ENCODE measurements around the gene PLEKHG4.

Gene PLEKHG4

GRCh38 chr16:67246081-67246755 is 33.1 kb upstream of the PLEKHG4 start:
- peak overlapping the region; percentile 76 for H3K4me3 ChIP-seq (ENCODE audit: control insufficient read depth, low read depth, low read length)
- peak; percentile 53 for TF ChIP-seq CTCF (IDR thresholded peaks at IDR 0.05; ENCODE audit: control insufficient read depth, insufficient read depth, low read depth, low read length, missing control alignments)
- DNase-seq (ENCODE audit: low read depth) = peak; percentile 52

GRCh38 chr16:67246756-67247191 is 32.6 kb upstream of the PLEKHG4 start:
- no peak for DNase-seq (ENCODE audit: low read depth)
- peak overlapping the region; percentile 76 for H3K4me3 ChIP-seq (ENCODE audit: control insufficient read depth, low read depth, low read length)
- no peak for TF ChIP-seq CTCF (IDR thresholded peaks at IDR 0.05; ENCODE audit: control insufficient read depth, insufficient read depth, low read depth, low read length, missing control alignments)

GRCh38 chr16:67247192-67248072 is 31.9 kb upstream of the PLEKHG4 start, which contains the start of gene FHOD1:
Gene FHOD1 (minus strand): TSS chr16:67247481. CDS start chr16:67247410, 71 bp downstream.
- peak within 1 kb of the TSS; percentile 76 for H3K4me3 ChIP-seq (ENCODE audit: control insufficient read depth, low read depth, low read length)
- no peak for TF ChIP-seq CTCF (IDR thresholded peaks at IDR 0.05; ENCODE audit: control insufficient read depth, insufficient read depth, low read depth, low read length, missing control alignments)
- peak; percentile 70 for DNase-seq (ENCODE audit: low read depth)

- no peak for TF ChIP-seq CTCF (IDR thresholded peaks at IDR 0.05; ENCODE audit: control insufficient read depth, insufficient read depth, low read depth, low read length, missing control alignments)
- DNase-seq (ENCODE audit: low read depth) = no peak
- H3K4me3 ChIP-seq (ENCODE audit: control insufficient read depth, low read depth, low read length) = peak overlapping the region; percentile 45
Observed at GRCh38 chr16:67248073-67248400, 31.3 kb upstream of the PLEKHG4 start.

- no peak for TF ChIP-seq CTCF (IDR thresholded peaks at IDR 0.05; ENCODE audit: control insufficient read depth, insufficient read depth, low read depth, low read length, missing control alignments)
- DNase-seq (ENCODE audit: low read depth) = no peak
- peak within 1 kb of the TSS; percentile 45 for H3K4me3 ChIP-seq (ENCODE audit: control insufficient read depth, low read depth, low read length)
Observed at GRCh38 chr16:67248401-67249177, 30.7 kb upstream of the PLEKHG4 start, which contains the start of gene SLC9A5. Gene SLC9A5 (plus strand): TSS chr16:67248979. CDS start chr16:67249015, 36 bp downstream.

All from AG09309 (cell line).